RWPE2 (cell line): ENCODE measurements around the gene ARHGAP8.
A peak's percentile ranks its signal among the peaks of the same experiment; 100 is the strongest.

Source experiments
- ATAC-seq: fragments of 200-7000 bp; cut with Tn5 transposase; 3 replicates; pipeline ENCODE4 v1.9.1; 2021; ENCODE audit warnings: low read depth
- DNase-seq: peaks from one replicate; pipeline ENCODE4 v3.0.0-alpha.2; 2020; ENCODE audit warnings: low spot score
- H3K27ac ChIP-seq: fragments of 450-650 bp; 2 replicates; pipeline ENCODE4 v1.5.1; 2017; ENCODE audit warnings: mild to moderate bottlenecking; ENCODE audit not compliant: poor library complexity, severe bottlenecking
- H3K27me3 ChIP-seq: fragments of 250-450 bp; sonication (Bioruptor Pico); 2 replicates; pipeline ENCODE4 v1.5.1; 2021; ENCODE audit warnings: mild to moderate bottlenecking, moderate library complexity; ENCODE audit not compliant: insufficient read depth, poor library complexity, severe bottlenecking
- H3K36me3 ChIP-seq: fragments of 250-450 bp; sonication (Bioruptor Pico); 2 replicates; pipeline ENCODE4 v1.5.1; 2020; ENCODE audit warnings: low read depth, mild to moderate bottlenecking, moderate library complexity
- H3K4me1 ChIP-seq: fragments of 250-450 bp; sonication (Bioruptor Pico); 2 replicates; pipeline ENCODE4 v1.5.1; 2021; ENCODE audit warnings: mild to moderate bottlenecking, moderate library complexity; ENCODE audit not compliant: insufficient read depth, poor library complexity, severe bottlenecking
- H3K4me3 ChIP-seq: fragments of 250-450 bp; sonication (Bioruptor Pico); 2 replicates; pipeline ENCODE4 v1.5.1; 2021; ENCODE audit warnings: mild to moderate bottlenecking, moderate library complexity; ENCODE audit not compliant: severe bottlenecking
- H3K9me3 ChIP-seq: fragments of 250-450 bp; sonication (Bioruptor Pico); 2 replicates; pipeline ENCODE4 v1.5.1; 2021; ENCODE audit warnings: mild to moderate bottlenecking, moderate library complexity; ENCODE audit not compliant: severe bottlenecking
- CTCF ChIP-seq: fragments of 450-650 bp; IDR thresholded peaks from one replicate; pipeline ENCODE4 v1.5.1; 2017; ENCODE audit warnings: mild to moderate bottlenecking, moderate library complexity; ENCODE audit not compliant: poor library complexity, severe bottlenecking

The ARHGAP8 gene

GRCh38 chr22:44706488-44706887 is 45.9 kb upstream of the ARHGAP8 start:
- no peak for TF ChIP-seq CTCF
- Histone ChIP-seq H3K4me3 (no peak overlapping the region), H3K36me3 (no peaks in the 10 kb centered on the region), H3K27me3 (no peaks in the 10 kb centered on the region), H3K9me3 (no peaks in the 10 kb centered on the region), H3K27ac (no peak overlapping the region), H3K4me1 (no peaks in the 10 kb centered on the region)
- DNase-seq (no peak), ATAC-seq (no peak)

GRCh38 chr22:44707178-44707577 is 45.2 kb upstream of the ARHGAP8 start:
- no peak overlapping the region for H3K27ac ChIP-seq
- no peaks in the 10 kb centered on the region for H3K9me3 ChIP-seq
- no peak for TF ChIP-seq CTCF
- no peaks in the 10 kb centered on the region for H3K27me3 ChIP-seq
- no peak overlapping the region for H3K4me3 ChIP-seq
- DNase-seq (peak; percentile 42), ATAC-seq (no peak)
- H3K4me1 ChIP-seq = no peaks in the 10 kb centered on the region
- H3K36me3 ChIP-seq = no peaks in the 10 kb centered on the region

GRCh38 chr22:44707752-44708151 is 44.6 kb upstream of the ARHGAP8 start:
- H3K9me3 ChIP-seq = no peaks in the 10 kb centered on the region
- DNase-seq (peak; percentile 59), ATAC-seq (peak; percentile 59; the same call in 2 of the 3 replicates)
- H3K4me1 ChIP-seq = no peaks in the 10 kb centered on the region
- no peak overlapping the region for H3K27ac ChIP-seq
- no peaks in the 10 kb centered on the region for H3K36me3 ChIP-seq
- TF ChIP-seq CTCF = no peak
- no peaks in the 10 kb centered on the region for H3K27me3 ChIP-seq
- no peak overlapping the region for H3K4me3 ChIP-seq

GRCh38 chr22:44709881-44710392 is 42.4 kb upstream of the ARHGAP8 start:
- no peak overlapping the region for H3K27ac ChIP-seq
- no peak for TF ChIP-seq CTCF
- ATAC-seq (no peak), DNase-seq (no peak)
- H3K4me3 ChIP-seq = no peak overlapping the region
- H3K4me1 ChIP-seq = no peaks in the 10 kb centered on the region
- no peaks in the 10 kb centered on the region for H3K36me3 ChIP-seq
- no peaks in the 10 kb centered on the region for H3K27me3 ChIP-seq
- H3K9me3 ChIP-seq = no peaks in the 10 kb centered on the region

GRCh38 chr22:44710474-44711240 is 41.7 kb upstream of the ARHGAP8 start:
- no peak overlapping the region for H3K4me3 ChIP-seq
- no peaks in the 10 kb centered on the region for H3K36me3 ChIP-seq
- DNase-seq (peak; percentile 63), ATAC-seq (no peak)
- no peaks in the 10 kb centered on the region for H3K4me1 ChIP-seq
- no peak for TF ChIP-seq CTCF
- H3K9me3 ChIP-seq = no peaks in the 10 kb centered on the region
- H3K27me3 ChIP-seq = no peaks in the 10 kb centered on the region
- no peak overlapping the region for H3K27ac ChIP-seq
